HepG2 (cell line): ENCODE measurements around the gene PDK2. TPM values are rescaled to one million over a fixed set of nuclear protein-coding genes. Genes with fewer than 3 reads are reported as not detected.

ENCODE experiments used
- ATF1 ChIP-seq: IDR thresholded peaks from 2 replicates; pipeline ENCODE4 v1.6.1; 2016; ENCODE audit warnings: mild to moderate bottlenecking, control low read depth
- ATM ChIP-seq: fragments of 450-650 bp; IDR thresholded peaks from 2 replicates; pipeline ENCODE4 v1.7.1; 2017; ENCODE audit warnings: mild to moderate bottlenecking, borderline replicate concordance
- BRCA1 ChIP-seq: sonication (generic); formaldehyde crosslinking; IDR thresholded peaks from 2 replicates; pipeline ENCODE4 v1.4.0; 2020; ENCODE audit warnings: missing genetic modification reagents
- CC2D1A ChIP-seq: sonication (generic); formaldehyde crosslinking; IDR thresholded peaks from 2 replicates; pipeline ENCODE4 v1.8.1; 2023; ENCODE audit warnings: mild to moderate bottlenecking, missing genetic modification reagents
- CENPT ChIP-seq: sonication (generic); formaldehyde crosslinking; IDR thresholded peaks from 2 replicates; pipeline ENCODE4 v1.8.0; 2022; ENCODE audit warnings: low read depth, mild to moderate bottlenecking, moderate library complexity, missing genetic modification reagents
- CHD4 ChIP-seq: fragments of 200-600 bp; sonication (generic); IDR thresholded peaks from 2 replicates; pipeline ENCODE4 v1.7.0; 2017; ENCODE audit warnings: mild to moderate bottlenecking, low read length, borderline replicate concordance
- ERF ChIP-seq: IDR thresholded peaks from 2 replicates; pipeline ENCODE4 v1.6.1; 2018; ENCODE audit warnings: missing biosample characterization, missing genetic modification reagents
- GABPB1 ChIP-seq: IDR thresholded peaks from 2 replicates; pipeline ENCODE4 v1.6.1; 2016; ENCODE audit warnings: mild to moderate bottlenecking, missing genetic modification reagents, moderate library complexity, missing compliant biosample characterization
- HNRNPH1 ChIP-seq: fragments of 200-400 bp; formaldehyde crosslinking; optimal IDR thresholded peaks from 2 replicates; pipeline ENCODE3; 2017; ENCODE audit warnings: mild to moderate bottlenecking, low read depth, low read length
- ISL2 ChIP-seq: sonication (generic); formaldehyde crosslinking; IDR thresholded peaks from 2 replicates; pipeline ENCODE4 v1.5.0; 2020; ENCODE audit warnings: missing genetic modification reagents
- KDM1A ChIP-seq: IDR thresholded peaks from 2 replicates; pipeline ENCODE4 v1.6.1; 2016; ENCODE audit warnings: missing compliant biosample characterization
- KLF13 ChIP-seq: sonication (generic); formaldehyde crosslinking; IDR thresholded peaks from 2 replicates; pipeline ENCODE4 v1.4.0; 2020; ENCODE audit warnings: mild to moderate bottlenecking, missing genetic modification reagents
- MYC ChIP-seq: sonication (generic); formaldehyde crosslinking; IDR thresholded peaks from 2 replicates; pipeline ENCODE4 v1.9.0; 2021; ENCODE audit warnings: missing genetic modification reagents, borderline replicate concordance
- NCOA2 ChIP-seq: sonication (generic); formaldehyde crosslinking; IDR thresholded peaks from 2 replicates; pipeline ENCODE4 v1.8.0; 2022; ENCODE audit warnings: inconsistent platforms
- NONO ChIP-seq, 2 experiments: fragments of 450-650 bp in 1 of 2; sonication (generic) in 1 of 2; formaldehyde crosslinking in 1 of 2; IDR thresholded peaks in 1 of 2; conservative IDR thresholded peaks in 1 of 2; 2 replicates each; pipeline versions ENCODE4 v1.6.1 to v1.8.0; 2017 to 2022; ENCODE audit warnings: mild to moderate bottlenecking in 1 of 2, missing genetic modification reagents in 1 of 2, moderate library complexity in 1 of 2
- NRL ChIP-seq: sonication (generic); formaldehyde crosslinking; IDR thresholded peaks from 2 replicates; pipeline ENCODE4 v1.5.0; 2020; ENCODE audit warnings: missing genetic modification reagents, mild to moderate bottlenecking, moderate library complexity, borderline replicate concordance
- RAD21 ChIP-seq: fragments of 450-650 bp; formaldehyde crosslinking; IDR thresholded peaks from 2 replicates; pipeline ENCODE4 v1.5.0; 2020; ENCODE audit warnings: mild to moderate bottlenecking
- SAP130 ChIP-seq: IDR thresholded peaks from 2 replicates; pipeline ENCODE4 v1.6.1; 2016; ENCODE audit warnings: low read depth
- SMARCC2 ChIP-seq: fragments of 450-650 bp; IDR thresholded peaks from 2 replicates; pipeline ENCODE4 v1.6.1; 2017; ENCODE audit warnings: antibody characterized with exemption, mild to moderate bottlenecking
- SMC3 ChIP-seq: IDR thresholded peaks from 2 replicates; pipeline ENCODE4 v1.6.1; 2011; ENCODE audit warnings: low read length, improper control_type of control experiment
- SP4 ChIP-seq: sonication (generic); formaldehyde crosslinking; IDR thresholded peaks from 2 replicates; pipeline ENCODE4 v1.8.1; 2023; ENCODE audit warnings: mild to moderate bottlenecking, missing genetic modification reagents
- SRF ChIP-seq: IDR thresholded peaks from 2 replicates; pipeline ENCODE4 v1.6.1; 2011; ENCODE audit warnings: mild to moderate bottlenecking, low read depth, low read length, moderate library complexity
- ZBTB7A ChIP-seq: sonication (generic); formaldehyde crosslinking; IDR thresholded peaks from 2 replicates; pipeline ENCODE4 v1.8.0; 2022; ENCODE audit warnings: mild to moderate bottlenecking, missing genetic modification reagents
- ZFX ChIP-seq: sonication (generic); formaldehyde crosslinking; IDR thresholded peaks from 2 replicates; pipeline ENCODE4 v1.4.0; 2020; ENCODE audit warnings: mild to moderate bottlenecking, low read depth, missing genetic modification reagents, moderate library complexity
- ZNF230 ChIP-seq: sonication (generic); formaldehyde crosslinking; IDR thresholded peaks from 2 replicates; pipeline ENCODE4 v1.4.0; 2020; ENCODE audit warnings: mild to moderate bottlenecking, missing genetic modification reagents
- ZNF605 ChIP-seq: sonication (generic); formaldehyde crosslinking; IDR thresholded peaks from 2 replicates; pipeline ENCODE4 v1.8.0; 2022; ENCODE audit warnings: mild to moderate bottlenecking, missing genetic modification reagents
- ZNF761 ChIP-seq: sonication (generic); formaldehyde crosslinking; conservative IDR thresholded peaks from 2 replicates; pipeline ENCODE4 v1.4.0; 2020; ENCODE audit warnings: mild to moderate bottlenecking, missing genetic modification reagents
- ZNF883 ChIP-seq: sonication (generic); formaldehyde crosslinking; IDR thresholded peaks from 2 replicates; pipeline ENCODE4 v1.5.1; 2020; ENCODE audit warnings: mild to moderate bottlenecking, missing genetic modification reagents; ENCODE audit errors: not compliant biosample characterization
- polyA plus RNA-seq, 8 experiments: library from polyadenylated mRNA; depleted of rRNA in 3 of 8; stranded (reverse) in 7 of 8; unstranded in 1 of 8; fragments of >200 nt; fragmentation: Illumina TruSeq in 4 of 8; extraction: Trizol in 4 of 8; gene quantifications; 2 replicates each; pipeline versions ENCODE4 v1.2.1 to v1.2.3, GENCODE V29; 2011 to 2016; ENCODE audit warnings: low read depth in 4 of 8, missing spikeins in 1 of 8, mixed read lengths in 1 of 8; ENCODE audit not compliant: insufficient read depth in 1 of 8
- total RNA-seq, 5 experiments: library from RNA; depleted of rRNA; stranded (reverse); fragments of >200 nt; fragmentation: Illumina TruSeq; extraction: Trizol; gene quantifications; 2 replicates each; pipeline ENCODE4 v1.2.3, GENCODE V29; 2016; ENCODE audit warnings: low read depth in 1 of 5
- TF ChIP-seq, protein P1 (sequence below), 2 experiments: sonication (generic) in 1 of 2; formaldehyde crosslinking in 1 of 2; IDR thresholded peaks; 2 replicates each; pipeline versions ENCODE4 v1.5.1 to v1.6.1; 2011 to 2020; ENCODE audit warnings: borderline replicate concordance in 1 of 2, low read depth in 1 of 2, low read length in 1 of 2, mild to moderate bottlenecking in 1 of 2, missing genetic modification reagents in 1 of 2, moderate library complexity in 1 of 2
- TF ChIP-seq, protein P2 (sequence below): IDR thresholded peaks from 2 replicates; pipeline ENCODE4 v1.6.1; 2016; ENCODE audit warnings: low read depth

PDK2 gene
- total and polyA plus RNA-seq, 2 of the 13 experiments (the other 11 are each of a cell fraction or from before 2014, with no cell fraction given): 18.5 to 59.7 TPM

DNA sequence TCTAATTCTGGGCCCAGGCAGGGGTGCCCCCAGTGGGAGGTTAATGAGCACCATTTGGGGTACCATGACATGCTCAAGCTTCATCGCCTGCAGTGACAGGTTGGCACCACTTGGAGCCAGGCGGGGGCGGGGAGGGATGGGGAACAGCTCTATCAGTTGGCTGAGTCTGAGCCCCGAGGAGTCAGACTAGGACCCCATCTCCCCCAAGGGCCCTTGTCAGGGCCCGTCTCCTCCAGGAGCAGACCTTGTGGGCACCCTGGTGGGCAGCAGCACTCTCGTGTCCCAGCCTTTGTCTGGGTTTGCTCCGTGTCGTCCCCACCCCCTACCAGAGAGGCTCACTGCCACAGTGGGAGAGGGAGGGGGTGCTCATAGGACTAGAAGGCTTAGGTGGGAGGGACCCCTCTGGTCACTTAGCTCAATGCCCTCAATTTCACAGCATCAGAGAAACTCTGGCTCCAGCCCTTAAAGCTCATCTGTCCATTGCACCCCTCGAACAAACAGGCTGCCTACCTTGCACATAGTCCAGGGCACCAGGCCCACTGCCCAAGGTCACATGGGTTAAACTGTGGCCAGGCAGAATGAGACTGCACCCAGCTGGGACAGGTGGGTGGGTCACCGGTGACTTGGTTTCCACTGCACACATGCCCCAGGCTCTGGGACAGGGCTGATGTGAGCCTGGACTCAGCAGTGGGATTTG, 51.2 kb downstream of the PDK2 start (continued):
- TF ChIP-seq ZNF605 (CRISPR knock-in tag): no peak
- TF ChIP-seq, protein P1, sequence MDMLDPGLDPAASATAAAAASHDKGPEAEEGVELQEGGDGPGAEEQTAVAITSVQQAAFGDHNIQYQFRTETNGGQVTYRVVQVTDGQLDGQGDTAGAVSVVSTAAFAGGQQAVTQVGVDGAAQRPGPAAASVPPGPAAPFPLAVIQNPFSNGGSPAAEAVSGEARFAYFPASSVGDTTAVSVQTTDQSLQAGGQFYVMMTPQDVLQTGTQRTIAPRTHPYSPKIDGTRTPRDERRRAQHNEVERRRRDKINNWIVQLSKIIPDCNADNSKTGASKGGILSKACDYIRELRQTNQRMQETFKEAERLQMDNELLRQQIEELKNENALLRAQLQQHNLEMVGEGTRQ (IDR thresholded peaks at IDR 0.05; ENCODE audit: low read depth, low read length): no peak
- TF ChIP-seq, protein P1 (CRISPR knock-in tag; IDR thresholded peaks at IDR 0.05; ENCODE audit: borderline replicate concordance): no peak
- TF ChIP-seq KDM1A (CRISPR knock-in tag): no peak
- no peak for TF ChIP-seq ZNF761 (CRISPR knock-in tag)
- no peak for TF ChIP-seq CHD4
- TF ChIP-seq CC2D1A (CRISPR knock-in tag): no peak
- TF ChIP-seq SMARCC2: no peak
- TF ChIP-seq BRCA1 (CRISPR knock-in tag): no peak
- no peak for TF ChIP-seq NRL
- TF ChIP-seq, protein P2, sequence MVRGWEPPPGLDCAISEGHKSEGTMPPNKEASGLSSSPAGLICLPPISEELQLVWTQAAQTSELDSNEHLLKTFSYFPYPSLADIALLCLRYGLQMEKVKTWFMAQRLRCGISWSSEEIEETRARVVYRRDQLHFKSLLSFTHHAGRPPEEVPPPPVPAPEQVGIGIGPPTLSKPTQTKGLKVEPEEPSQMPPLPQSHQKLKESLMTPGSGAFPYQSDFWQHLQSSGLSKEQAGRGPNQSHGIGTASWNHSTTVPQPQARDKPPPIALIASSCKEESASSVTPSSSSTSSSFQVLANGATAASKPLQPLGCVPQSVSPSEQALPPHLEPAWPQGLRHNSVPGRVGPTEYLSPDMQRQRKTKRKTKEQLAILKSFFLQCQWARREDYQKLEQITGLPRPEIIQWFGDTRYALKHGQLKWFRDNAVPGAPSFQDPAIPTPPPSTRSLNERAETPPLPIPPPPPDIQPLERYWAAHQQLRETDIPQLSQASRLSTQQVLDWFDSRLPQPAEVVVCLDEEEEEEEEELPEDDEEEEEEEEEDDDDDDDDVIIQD: no peak
- TF ChIP-seq MYC: no peak
- TF ChIP-seq ZNF883 (CRISPR knock-in tag): no peak
- no peak for TF ChIP-seq NONO (IDR thresholded peaks at IDR 0.05)
- no peak for TF ChIP-seq NONO (CRISPR knock-in tag; conservative IDR thresholded peaks at IDR 0.05)
- no peak for TF ChIP-seq SP4 (CRISPR knock-in tag)
- peak; percentile 65; the same call in 1 of the 2 replicates for TF ChIP-seq ZBTB7A
- no peak for TF ChIP-seq SRF
- no peak for TF ChIP-seq SMC3
- TF ChIP-seq KLF13 (CRISPR knock-in tag): no peak
- no peak for TF ChIP-seq ATF1 (CRISPR knock-in tag)
- no peak for TF ChIP-seq GABPB1 (CRISPR knock-in tag)
- TF ChIP-seq ISL2 (CRISPR knock-in tag): no peak
- TF ChIP-seq SAP130 (CRISPR knock-in tag): no peak
- TF ChIP-seq ZNF230: no peak
- no peak for TF ChIP-seq ATM
- TF ChIP-seq RAD21 (CRISPR knock-in tag): no peak
- TF ChIP-seq CENPT (CRISPR knock-in tag): no peak
- no peak for TF ChIP-seq ERF
- TF ChIP-seq HNRNPH1: no peak
- no peak for TF ChIP-seq NCOA2 (CRISPR knock-in tag)
- peak; percentile 41; the same call in 1 of the 2 replicates for TF ChIP-seq ZFX
